Caco-2 (cell line): ENCODE data around the gene P2RX3. TPM values are rescaled to one million over a fixed set of nuclear protein-coding genes. Genes with fewer than 3 reads are reported as not detected.

Source experiments
- BruUV-seq: library from RNA; stranded (reverse); fragments of 400-500 nt; replicated peaks from 2 replicates; lab custom pipeline; 2021; lab: Mats Ljungman, UMichigan
- CTCF ChIA-PET: fragments of 300-600 bp; sonication (Branson Sonifier 250); formaldehyde crosslinking; loops from one replicate; lab custom pipeline; 2022; ENCODE audit warnings: antibody characterized with exemption; lab: Charles Lee
- POLR2A ChIA-PET: fragments of 300-600 bp; sonication (Branson Sonifier 250); formaldehyde crosslinking; loops from one replicate; lab custom pipeline; 2022; ENCODE audit warnings: antibody characterized with exemption; lab: Charles Lee
- DNase-seq, 2 experiments: peaks; one replicate each; pipeline versions ENCODE4 v3.0.0 to v3.0.0-alpha.2; 2020 to 2022
- H3K27me3 ChIP-seq: replicated peaks from 2 replicates; pipeline ENCODE4 v1.6.0; 2011; ENCODE audit warnings: low read length; ENCODE audit not compliant: control insufficient read depth, insufficient read depth
- H3K36me3 ChIP-seq: 2 replicates; pipeline ENCODE4 v1.5.1; 2011; ENCODE audit warnings: low read length; ENCODE audit not compliant: control insufficient read depth, insufficient read depth
- H3K4me1 ChIP-seq: fragments of 250-450 bp; sonication (Bioruptor Pico); 2 replicates; pipeline ENCODE4 v1.5.1; 2020; ENCODE audit warnings: mild to moderate bottlenecking
- H3K4me3 ChIP-seq: 2 replicates; pipeline ENCODE4 v1.5.1; 2011; ENCODE audit warnings: low read depth, mild to moderate bottlenecking, control low read depth, low read length
- H3K9me3 ChIP-seq: fragments of 250-450 bp; sonication (Bioruptor Pico); 2 replicates; pipeline ENCODE4 v1.5.1; 2020; ENCODE audit warnings: mild to moderate bottlenecking, moderate library complexity
- H3K27ac Mint-ChIP-seq: one replicate; pipeline ENCODE4 v1.8.0; 2022; ENCODE audit warnings: mixed read lengths; ENCODE audit not compliant: unreplicated experiment
- H3K27me3 Mint-ChIP-seq: one replicate; pipeline ENCODE4 v1.8.0; 2022; ENCODE audit warnings: mixed read lengths; ENCODE audit not compliant: insufficient read depth, unreplicated experiment
- H3K36me3 Mint-ChIP-seq: one replicate; pipeline ENCODE4 v1.8.0; 2022; ENCODE audit warnings: mild to moderate bottlenecking, mixed read lengths; ENCODE audit not compliant: insufficient read depth, unreplicated experiment
- H3K4me1 Mint-ChIP-seq: one replicate; pipeline ENCODE4 v1.8.0; 2022; ENCODE audit warnings: low read depth, mixed read lengths; ENCODE audit not compliant: unreplicated experiment
- H3K4me3 Mint-ChIP-seq: one replicate; pipeline ENCODE4 v1.8.0; 2022; ENCODE audit warnings: mild to moderate bottlenecking, moderate library complexity, mixed read lengths; ENCODE audit not compliant: unreplicated experiment
- H3K9me3 Mint-ChIP-seq: one replicate; pipeline ENCODE4 v1.8.0; 2022; ENCODE audit warnings: mixed read lengths; ENCODE audit not compliant: unreplicated experiment
- CTCF ChIP-seq, 2 experiments: fragments of 200-600 bp in 1 of 2; IDR thresholded peaks; 1 replicate in 1 of 2; 2 replicates in 1 of 2; pipeline versions ENCODE4 v1.5.1 to v1.8.0; 2011 to 2022; ENCODE audit warnings: antibody characterized with exemption in 1 of 2, control low read depth in 1 of 2, inconsistent platforms in 1 of 2, low read depth in 1 of 2, low read length in 1 of 2, mild to moderate bottlenecking in 1 of 2, moderate library complexity in 1 of 2; ENCODE audit not compliant: insufficient read depth in 1 of 2, severe bottlenecking in 1 of 2, unreplicated experiment in 1 of 2
- intact Hi-C: fragments of 100-400 bp; cut with micrococcal nuclease; formaldehyde crosslinking; loops from one replicate; pipeline ENCODE4 v1.10.0; 2022; ENCODE audit not compliant: unreplicated experiment
- total RNA-seq: library from RNA; stranded (reverse); gene quantifications from 2 replicates; pipeline ENCODE4 v1.2.3, GENCODE V29; 2022

The P2RX3 gene
- total RNA-seq, 1 experiment from 2014 or later = not detected

GRCh38 chr11:57345555-57346211 is 7.5 kb downstream of the P2RX3 start:
- peak; percentile 76 to 82 for DNase-seq
- H3K4me1 ChIP-seq = peaks cover 6% of the 10 kb centered on the region; the same call in 1 of the 2 replicates
- no peaks in the 10 kb centered on the region for H3K36me3 Mint-ChIP-seq
- no peak overlapping the region for H3K4me3 Mint-ChIP-seq
- intact Hi-C loops = loop anchor here (1.0 to 10.0 kb wide), 8 partner anchors 57 to 1179 kb away; no protein-coding TSS in a partner anchor
- H3K9me3 Mint-ChIP-seq = no peaks in the 10 kb centered on the region
- peak; percentile 78 to 86 for TF ChIP-seq CTCF (IDR thresholded peaks at IDR 0.05; ENCODE audit: insufficient read depth in 1 of 2, low read depth in 1 of 2, low read length in 1 of 2, severe bottlenecking in 1 of 2, unreplicated experiment in 1 of 2)
- CTCF ChIA-PET = interaction anchor here (0.6 to 2.5 kb wide), 35 partner anchors 8 to 415 kb away, joined by 3 to 39 read pairs (median 4); partner anchors contain the start of genes RTN4RL2, SSRP1, TIMM10 and UBE2L6
- POLR2A ChIA-PET = interaction anchor here (0.6 to 0.9 kb wide), 2 partner anchors 34 to 940 kb away, joined by 3 read pairs; no protein-coding TSS in a partner anchor
- H3K36me3 ChIP-seq = no peaks in the 10 kb centered on the region
- H3K4me1 Mint-ChIP-seq = peaks cover 7% of the 10 kb centered on the region
- no peak overlapping the region for H3K27ac Mint-ChIP-seq
- H3K9me3 ChIP-seq = no peaks in the 10 kb centered on the region
- no TSS peak for BruUV-seq
- H3K27me3 ChIP-seq = no peaks in the 10 kb centered on the region
- H3K4me3 ChIP-seq = no peak overlapping the region
- no peaks in the 10 kb centered on the region for H3K27me3 Mint-ChIP-seq

GRCh38 chr11:57347336-57347735 is 9.2 kb downstream of the P2RX3 start:
- Mint-ChIP-seq H3K36me3 (no peaks in the 10 kb centered on the region), H3K4me3 (no peak overlapping the region), H3K27me3 (no peaks in the 10 kb centered on the region), H3K27ac (no peak overlapping the region), H3K4me1 (peaks cover 5% of the 10 kb centered on the region), H3K9me3 (no peaks in the 10 kb centered on the region)
- TF ChIP-seq CTCF (IDR thresholded peaks at IDR 0.05; ENCODE audit: insufficient read depth in 1 of 2, low read depth in 1 of 2, low read length in 1 of 2, severe bottlenecking in 1 of 2, unreplicated experiment in 1 of 2) = no peak
- peaks cover 6% of the 10 kb centered on the region; the same call in 1 of the 2 replicates for H3K4me1 ChIP-seq
- no peaks in the 10 kb centered on the region for H3K9me3 ChIP-seq
- ChIA-PET POLR2A (no interaction called here), CTCF (interaction anchor here (0.6 to 1.2 kb wide), 6 partner anchors 10 to 293 kb away, joined by 3 to 4 read pairs (median 3); no protein-coding TSS in a partner anchor)
- DNase-seq = no peak
- no peaks in the 10 kb centered on the region for H3K36me3 ChIP-seq
- BruUV-seq = no TSS peak
- intact Hi-C loops = loop anchor here (5.0 to 10.0 kb wide), 2 partner anchors 55 to 1177 kb away; no protein-coding TSS in a partner anchor
- H3K4me3 ChIP-seq = no peak overlapping the region
- H3K27me3 ChIP-seq = no peaks in the 10 kb centered on the region

DNA sequence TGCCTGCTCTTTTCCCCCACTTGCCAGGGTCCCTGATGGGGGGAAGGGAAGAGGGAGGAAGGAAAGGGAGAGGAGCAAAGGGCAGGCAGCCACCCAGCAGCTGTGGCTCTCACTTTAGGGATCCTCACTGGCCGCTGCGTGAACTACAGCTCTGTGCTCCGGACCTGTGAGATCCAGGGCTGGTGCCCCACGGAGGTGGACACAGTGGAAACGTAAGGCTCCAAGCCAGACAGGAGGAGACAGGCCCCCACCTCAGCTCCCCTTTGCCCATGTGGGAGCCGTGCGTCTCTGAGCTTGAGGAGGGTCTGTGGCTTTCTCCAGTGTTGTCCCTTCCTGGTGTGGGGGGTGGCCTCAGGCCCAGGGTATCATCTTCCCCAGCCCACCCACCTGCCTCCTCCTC is 9.9 kb downstream of the P2RX3 start:
- Histone ChIP-seq H3K36me3 (no peaks in the 10 kb centered on the region), H3K9me3 (no peaks in the 10 kb centered on the region), H3K4me1 (peaks cover 6% of the 10 kb centered on the region; the same call in 1 of the 2 replicates), H3K4me3 (no peak overlapping the region), H3K27me3 (no peaks in the 10 kb centered on the region)
- no peaks in the 10 kb centered on the region for H3K9me3 Mint-ChIP-seq
- no peak for TF ChIP-seq CTCF (IDR thresholded peaks at IDR 0.05; ENCODE audit: insufficient read depth in 1 of 2, low read depth in 1 of 2, low read length in 1 of 2, severe bottlenecking in 1 of 2, unreplicated experiment in 1 of 2)
- H3K36me3 Mint-ChIP-seq = no peaks in the 10 kb centered on the region
- no peak for DNase-seq
- CTCF ChIA-PET = interaction anchor here (0.6 to 0.9 kb wide), 4 partner anchors 12 to 178 kb away, joined by 3 to 4 read pairs (median 4); no protein-coding TSS in a partner anchor
- no TSS peak for BruUV-seq
- POLR2A ChIA-PET = no interaction called here
- intact Hi-C loops = loop anchor here (5.0 to 10.0 kb wide), 2 partner anchors 54 to 1177 kb away; no protein-coding TSS in a partner anchor
- peaks cover 5% of the 10 kb centered on the region for H3K4me1 Mint-ChIP-seq
- no peaks in the 10 kb centered on the region for H3K27me3 Mint-ChIP-seq
- H3K27ac Mint-ChIP-seq = no peak overlapping the region
- H3K4me3 Mint-ChIP-seq = no peak overlapping the region
